ENCODE data around the gene BTD. TPM values are rescaled to one million over a fixed set of nuclear protein-coding genes. Genes with fewer than 3 reads are reported as not detected.

BTD gene
- total and polyA plus RNA-seq, 2 experiments from 2014 or later: 17.8 to 20.0 TPM

GRCh38 chr3:15572138-15572537 lies 29.4 kb upstream of the BTD start:
- Mint-ChIP-seq H3K36me3 (ENCODE audit: low read depth) (peaks cover 32% of the 10 kb centered on the region), H3K27me3 (ENCODE audit: insufficient read depth, low read depth, poor library complexity) (peaks cover under 1% of the 10 kb centered on the region), H3K9me3 (no peaks in the 10 kb centered on the region), H3K27ac (no peak overlapping the region), H3K4me1 (no peaks in the 10 kb centered on the region), H3K4me3 (no peak overlapping the region)
- no peak for ATAC-seq
- TF ChIP-seq CTCF (conservative IDR thresholded peaks at IDR 0.05; ENCODE audit: low read depth in 2 of 2) (no peak), ZNF331 (CRISPR knock-in tag; IDR thresholded peaks at IDR 0.05; ENCODE audit: low read depth) (no peak), ZNF114 (CRISPR knock-in tag; IDR thresholded peaks at IDR 0.05) (no peak)
- TF ChIP-seq, protein P1, sequence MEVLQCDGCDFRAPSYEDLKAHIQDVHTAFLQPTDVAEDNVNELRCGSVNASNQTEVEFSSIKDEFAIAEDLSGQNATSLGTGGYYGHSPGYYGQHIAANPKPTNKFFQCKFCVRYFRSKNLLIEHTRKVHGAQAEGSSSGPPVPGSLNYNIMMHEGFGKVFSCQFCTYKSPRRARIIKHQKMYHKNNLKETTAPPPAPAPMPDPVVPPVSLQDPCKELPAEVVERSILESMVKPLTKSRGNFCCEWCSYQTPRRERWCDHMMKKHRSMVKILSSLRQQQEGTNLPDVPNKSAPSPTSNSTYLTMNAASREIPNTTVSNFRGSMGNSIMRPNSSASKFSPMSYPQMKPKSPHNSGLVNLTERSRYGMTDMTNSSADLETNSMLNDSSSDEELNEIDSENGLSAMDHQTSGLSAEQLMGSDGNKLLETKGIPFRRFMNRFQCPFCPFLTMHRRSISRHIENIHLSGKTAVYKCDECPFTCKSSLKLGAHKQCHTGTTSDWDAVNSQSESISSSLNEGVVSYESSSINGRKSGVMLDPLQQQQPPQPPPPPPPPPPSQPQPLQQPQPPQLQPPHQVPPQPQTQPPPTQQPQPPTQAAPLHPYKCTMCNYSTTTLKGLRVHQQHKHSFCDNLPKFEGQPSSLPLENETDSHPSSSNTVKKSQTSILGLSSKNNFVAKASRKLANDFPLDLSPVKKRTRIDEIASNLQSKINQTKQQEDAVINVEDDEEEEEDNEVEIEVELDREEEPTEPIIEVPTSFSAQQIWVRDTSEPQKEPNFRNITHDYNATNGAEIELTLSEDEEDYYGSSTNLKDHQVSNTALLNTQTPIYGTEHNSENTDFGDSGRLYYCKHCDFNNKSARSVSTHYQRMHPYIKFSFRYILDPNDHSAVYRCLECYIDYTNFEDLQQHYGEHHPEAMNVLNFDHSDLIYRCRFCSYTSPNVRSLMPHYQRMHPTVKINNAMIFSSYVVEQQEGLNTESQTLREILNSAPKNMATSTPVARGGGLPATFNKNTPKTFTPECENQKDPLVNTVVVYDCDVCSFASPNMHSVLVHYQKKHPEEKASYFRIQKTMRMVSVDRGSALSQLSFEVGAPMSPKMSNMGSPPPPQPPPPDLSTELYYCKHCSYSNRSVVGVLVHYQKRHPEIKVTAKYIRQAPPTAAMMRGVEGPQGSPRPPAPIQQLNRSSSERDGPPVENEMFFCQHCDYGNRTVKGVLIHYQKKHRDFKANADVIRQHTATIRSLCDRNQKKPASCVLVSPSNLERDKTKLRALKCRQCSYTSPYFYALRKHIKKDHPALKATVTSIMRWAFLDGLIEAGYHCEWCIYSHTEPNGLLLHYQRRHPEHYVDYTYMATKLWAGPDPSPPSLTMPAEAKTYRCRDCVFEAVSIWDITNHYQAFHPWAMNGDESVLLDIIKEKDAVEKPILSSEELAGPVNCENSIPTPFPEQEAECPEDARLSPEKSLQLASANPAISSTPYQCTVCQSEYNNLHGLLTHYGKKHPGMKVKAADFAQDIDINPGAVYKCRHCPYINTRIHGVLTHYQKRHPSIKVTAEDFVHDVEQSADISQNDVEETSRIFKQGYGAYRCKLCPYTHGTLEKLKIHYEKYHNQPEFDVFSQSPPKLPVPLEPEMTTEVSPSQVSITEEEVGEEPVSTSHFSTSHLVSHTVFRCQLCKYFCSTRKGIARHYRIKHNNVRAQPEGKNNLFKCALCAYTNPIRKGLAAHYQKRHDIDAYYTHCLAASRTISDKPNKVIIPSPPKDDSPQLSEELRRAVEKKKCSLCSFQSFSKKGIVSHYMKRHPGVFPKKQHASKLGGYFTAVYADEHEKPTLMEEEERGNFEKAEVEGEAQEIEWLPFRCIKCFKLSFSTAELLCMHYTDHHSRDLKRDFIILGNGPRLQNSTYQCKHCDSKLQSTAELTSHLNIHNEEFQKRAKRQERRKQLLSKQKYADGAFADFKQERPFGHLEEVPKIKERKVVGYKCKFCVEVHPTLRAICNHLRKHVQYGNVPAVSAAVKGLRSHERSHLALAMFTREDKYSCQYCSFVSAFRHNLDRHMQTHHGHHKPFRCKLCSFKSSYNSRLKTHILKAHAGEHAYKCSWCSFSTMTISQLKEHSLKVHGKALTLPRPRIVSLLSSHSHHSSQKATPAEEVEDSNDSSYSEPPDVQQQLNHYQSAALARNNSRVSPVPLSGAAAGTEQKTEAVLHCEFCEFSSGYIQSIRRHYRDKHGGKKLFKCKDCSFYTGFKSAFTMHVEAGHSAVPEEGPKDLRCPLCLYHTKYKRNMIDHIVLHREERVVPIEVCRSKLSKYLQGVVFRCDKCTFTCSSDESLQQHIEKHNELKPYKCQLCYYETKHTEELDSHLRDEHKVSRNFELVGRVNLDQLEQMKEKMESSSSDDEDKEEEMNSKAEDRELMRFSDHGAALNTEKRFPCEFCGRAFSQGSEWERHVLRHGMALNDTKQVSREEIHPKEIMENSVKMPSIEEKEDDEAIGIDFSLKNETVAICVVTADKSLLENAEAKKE (CRISPR knock-in tag; IDR thresholded peaks at IDR 0.05): no peak
- H3K4me2 ChIP-seq: no peak overlapping the region
- no peaks in the 10 kb centered on the region for H3K4me1 ChIP-seq (ENCODE audit: insufficient read depth)
- no peak overlapping the region for H2AFZ ChIP-seq
- no peaks in the 10 kb centered on the region for H3K27me3 ChIP-seq (ENCODE audit: insufficient read depth)
- peaks cover 3% of the 10 kb centered on the region for H4K20me1 ChIP-seq (replicated peaks; ENCODE audit: insufficient read depth)
- H3K79me2 ChIP-seq (replicated peaks; ENCODE audit: insufficient read depth): no peaks in the 10 kb centered on the region
- peaks cover 23% of the 10 kb centered on the region for H3K36me3 ChIP-seq (ENCODE audit: insufficient read depth)
- no peak overlapping the region; the same call in 1 of the 2 replicates for H3K27ac ChIP-seq (ENCODE audit: low read depth)
- no peaks in the 10 kb centered on the region for H3K9me2 ChIP-seq (ENCODE audit: insufficient read depth)
- DNase-seq (ENCODE audit: low spot score): no peak
- H3F3A ChIP-seq (replicated peaks; ENCODE audit: low read depth): no peaks in the 10 kb centered on the region
- H3K4me3 ChIP-seq: no peak overlapping the region

GRCh38 chr3:15575446-15575845 lies 26.1 kb upstream of the BTD start:
- Histone ChIP-seq H3K27ac (ENCODE audit: low read depth) (no peak overlapping the region), H3K4me2 (no peak overlapping the region), H3K36me3 (ENCODE audit: insufficient read depth) (peaks cover 11% of the 10 kb centered on the region; the same call in 1 of the 2 replicates), H3K4me3 (no peak overlapping the region), H4K20me1 (replicated peaks; ENCODE audit: insufficient read depth) (peaks cover 3% of the 10 kb centered on the region), H2AFZ (no peak overlapping the region), H3K4me1 (ENCODE audit: insufficient read depth) (no peaks in the 10 kb centered on the region), H3K79me2 (replicated peaks; ENCODE audit: insufficient read depth) (no peaks in the 10 kb centered on the region), H3F3A (replicated peaks; ENCODE audit: low read depth) (no peaks in the 10 kb centered on the region), H3K9me2 (ENCODE audit: insufficient read depth) (no peaks in the 10 kb centered on the region), H3K27me3 (ENCODE audit: insufficient read depth) (no peaks in the 10 kb centered on the region)
- peaks cover 3% of the 10 kb centered on the region for H3K27me3 Mint-ChIP-seq (ENCODE audit: insufficient read depth, low read depth, poor library complexity)
- no peak for ATAC-seq
- DNase-seq (ENCODE audit: low spot score): no peak
- H3K4me1 Mint-ChIP-seq: no peaks in the 10 kb centered on the region
- H3K4me3 Mint-ChIP-seq: no peak overlapping the region
- H3K27ac Mint-ChIP-seq: no peak overlapping the region
- TF ChIP-seq ETS1 (IDR thresholded peaks at IDR 0.05): no peak
- TF ChIP-seq POLR2AphosphoS5 (IDR thresholded peaks at IDR 0.05; ENCODE audit: low read depth): no peak
- TF ChIP-seq ZNF114 (CRISPR knock-in tag; IDR thresholded peaks at IDR 0.05): no peak
- no peak for TF ChIP-seq EZH2 (IDR thresholded peaks at IDR 0.05; ENCODE audit: low read depth, unreplicated experiment)
- TF ChIP-seq EZH2phosphoT487 (IDR thresholded peaks at IDR 0.05; ENCODE audit: unreplicated experiment): no peak
- no peak for TF ChIP-seq NANOG (IDR thresholded peaks at IDR 0.05; ENCODE audit: borderline replicate concordance)
- TF ChIP-seq, protein P2, sequence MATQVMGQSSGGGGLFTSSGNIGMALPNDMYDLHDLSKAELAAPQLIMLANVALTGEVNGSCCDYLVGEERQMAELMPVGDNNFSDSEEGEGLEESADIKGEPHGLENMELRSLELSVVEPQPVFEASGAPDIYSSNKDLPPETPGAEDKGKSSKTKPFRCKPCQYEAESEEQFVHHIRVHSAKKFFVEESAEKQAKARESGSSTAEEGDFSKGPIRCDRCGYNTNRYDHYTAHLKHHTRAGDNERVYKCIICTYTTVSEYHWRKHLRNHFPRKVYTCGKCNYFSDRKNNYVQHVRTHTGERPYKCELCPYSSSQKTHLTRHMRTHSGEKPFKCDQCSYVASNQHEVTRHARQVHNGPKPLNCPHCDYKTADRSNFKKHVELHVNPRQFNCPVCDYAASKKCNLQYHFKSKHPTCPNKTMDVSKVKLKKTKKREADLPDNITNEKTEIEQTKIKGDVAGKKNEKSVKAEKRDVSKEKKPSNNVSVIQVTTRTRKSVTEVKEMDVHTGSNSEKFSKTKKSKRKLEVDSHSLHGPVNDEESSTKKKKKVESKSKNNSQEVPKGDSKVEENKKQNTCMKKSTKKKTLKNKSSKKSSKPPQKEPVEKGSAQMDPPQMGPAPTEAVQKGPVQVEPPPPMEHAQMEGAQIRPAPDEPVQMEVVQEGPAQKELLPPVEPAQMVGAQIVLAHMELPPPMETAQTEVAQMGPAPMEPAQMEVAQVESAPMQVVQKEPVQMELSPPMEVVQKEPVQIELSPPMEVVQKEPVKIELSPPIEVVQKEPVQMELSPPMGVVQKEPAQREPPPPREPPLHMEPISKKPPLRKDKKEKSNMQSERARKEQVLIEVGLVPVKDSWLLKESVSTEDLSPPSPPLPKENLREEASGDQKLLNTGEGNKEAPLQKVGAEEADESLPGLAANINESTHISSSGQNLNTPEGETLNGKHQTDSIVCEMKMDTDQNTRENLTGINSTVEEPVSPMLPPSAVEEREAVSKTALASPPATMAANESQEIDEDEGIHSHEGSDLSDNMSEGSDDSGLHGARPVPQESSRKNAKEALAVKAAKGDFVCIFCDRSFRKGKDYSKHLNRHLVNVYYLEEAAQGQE (IDR thresholded peaks at IDR 0.05; ENCODE audit: unreplicated experiment): no peak
- H3K36me3 Mint-ChIP-seq (ENCODE audit: low read depth): peaks cover 23% of the 10 kb centered on the region
- H3K9me3 Mint-ChIP-seq: no peaks in the 10 kb centered on the region
